HG02623 (cell line): Measurements from ENCODE around the gene GALNT2.

Experiments used
- ATAC-seq: cut with Tn5 transposase; IDR thresholded peaks from one replicate; pipeline ENCODE4 v1.9.1; 2021; ENCODE audit warnings: moderate library complexity; ENCODE audit not compliant: unreplicated experiment

GALNT2 gene

DNA sequence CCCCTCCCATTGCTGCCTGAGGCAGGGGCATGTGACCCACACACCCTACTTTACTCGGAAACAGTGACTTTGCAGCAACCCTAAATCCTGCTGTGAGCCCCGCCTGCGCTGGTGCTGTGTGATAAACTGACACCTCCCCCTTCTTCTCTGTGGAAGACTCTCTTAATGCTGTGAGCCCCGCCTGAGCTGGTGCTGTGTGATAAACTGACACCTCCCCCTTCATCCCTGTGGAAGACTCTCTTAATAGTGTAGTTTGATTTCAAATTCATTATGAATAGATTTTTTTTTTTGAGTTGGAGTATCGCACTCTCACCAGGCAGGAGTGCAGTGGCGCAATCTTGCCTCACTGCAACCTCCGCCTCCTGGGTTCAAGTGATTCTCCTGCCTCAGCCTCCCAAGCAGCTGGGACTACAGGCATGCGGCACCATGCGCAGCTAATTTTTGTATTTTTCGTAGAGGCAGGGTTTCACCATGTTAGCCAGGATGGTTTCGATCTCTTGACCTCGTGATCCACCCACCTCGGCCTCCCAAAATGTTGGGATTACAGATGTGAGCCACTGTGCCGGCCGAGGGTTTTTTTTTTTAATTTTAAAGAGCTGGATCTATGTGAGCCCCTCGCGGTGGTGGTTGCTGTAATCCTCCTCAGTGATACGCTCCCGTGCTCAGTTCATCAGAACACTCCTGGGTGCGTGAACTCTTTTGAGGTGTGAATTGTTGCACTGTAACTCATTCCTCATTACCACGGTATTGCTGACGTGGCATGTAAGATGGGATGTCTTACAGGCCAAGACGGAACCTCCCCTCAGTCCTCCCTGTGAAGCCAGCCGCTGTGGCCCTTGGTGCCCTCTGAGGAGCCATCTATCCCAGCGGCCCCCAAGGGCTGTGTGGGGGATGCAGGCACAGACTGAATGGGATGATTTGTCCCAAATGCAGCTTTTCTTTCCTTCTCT is 60.3 kb downstream of the GALNT2 start:
- no peak for ATAC-seq

DNA sequence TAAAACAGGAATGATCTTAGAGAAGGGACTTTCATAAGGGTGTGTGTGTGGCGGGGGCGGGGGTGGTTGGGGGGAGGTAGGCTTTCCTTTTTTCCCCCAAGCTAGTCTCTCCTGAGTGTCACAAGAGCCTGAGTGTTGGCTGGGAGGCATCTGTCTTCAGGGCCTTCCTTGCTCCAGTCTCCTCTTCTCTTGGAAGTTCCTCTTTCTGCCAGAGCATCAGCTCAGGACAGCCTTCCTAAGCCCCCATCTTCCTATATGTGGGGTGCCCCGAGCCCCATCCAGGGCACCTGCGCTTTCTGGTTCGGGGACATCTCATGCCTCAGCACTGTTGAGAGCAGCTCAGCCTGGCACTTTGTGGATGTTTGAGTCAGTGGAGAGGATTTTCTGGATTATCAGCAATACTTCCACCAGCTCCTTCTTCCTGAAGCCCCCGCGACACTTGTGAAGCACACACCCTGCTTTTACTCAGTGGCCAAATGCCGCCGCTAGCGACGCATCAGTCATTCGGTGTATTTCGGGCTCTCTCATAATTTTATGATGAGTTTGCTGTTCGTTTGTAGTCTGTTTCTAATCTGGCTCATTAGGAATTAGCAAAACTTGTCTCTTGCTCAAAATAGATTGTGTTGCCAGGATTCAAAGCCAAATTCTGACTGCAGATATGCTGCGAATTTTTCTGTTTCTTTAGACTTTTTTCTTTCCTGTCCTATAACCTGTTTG is 61.7 kb downstream of the GALNT2 start:
- no peak for ATAC-seq

DNA sequence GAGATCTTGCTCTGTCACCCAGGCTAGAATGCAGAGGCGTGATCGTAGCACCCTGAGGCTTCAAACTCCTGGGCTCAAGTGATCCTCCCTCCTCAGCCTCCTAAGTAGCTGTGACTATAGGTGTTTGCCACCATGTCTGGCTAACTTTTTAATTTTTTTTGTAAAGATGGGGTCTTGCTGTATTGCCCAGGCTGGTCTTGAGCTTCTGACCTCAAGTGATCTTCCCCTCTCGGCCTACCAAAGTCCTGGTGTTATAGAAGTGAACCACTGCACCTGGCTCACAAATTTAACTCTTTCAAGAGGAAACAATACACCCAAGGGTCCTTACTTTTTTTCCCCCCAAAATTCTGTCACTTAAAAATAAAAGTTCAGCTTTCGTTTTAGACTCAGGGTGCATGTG is 62.3 kb downstream of the GALNT2 start:
- no peak for ATAC-seq

- no peak for ATAC-seq
Measured at GRCh38 chr1:230130172-230130944, 63.3 kb downstream of the GALNT2 start.

- ATAC-seq = no peak
Measured at GRCh38 chr1:230131457-230131856, 64.4 kb downstream of the GALNT2 start.

DNA sequence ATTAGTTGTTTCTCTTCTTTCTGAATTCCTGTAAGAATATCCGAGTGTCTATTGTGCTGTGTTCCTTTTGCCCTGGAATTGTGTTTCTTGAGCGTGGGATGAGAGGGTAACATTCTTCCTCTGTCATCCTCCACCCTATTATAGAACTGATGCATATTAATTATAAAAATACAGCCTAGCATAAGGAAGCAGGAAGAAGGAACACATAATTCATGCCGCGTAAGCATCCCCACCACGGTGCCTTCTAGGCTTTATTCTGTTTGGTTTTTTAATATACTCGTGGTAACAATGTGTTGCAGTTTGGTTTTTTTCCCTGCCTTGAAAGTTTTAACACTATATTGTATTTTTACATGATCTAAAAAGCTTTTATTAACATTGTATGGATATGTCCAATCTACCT is 65.7 kb downstream of the GALNT2 start:
- ATAC-seq = no peak

GRCh38 chr1:230135726-230136125 is 68.7 kb downstream of the GALNT2 start:
- ATAC-seq = no peak

DNA sequence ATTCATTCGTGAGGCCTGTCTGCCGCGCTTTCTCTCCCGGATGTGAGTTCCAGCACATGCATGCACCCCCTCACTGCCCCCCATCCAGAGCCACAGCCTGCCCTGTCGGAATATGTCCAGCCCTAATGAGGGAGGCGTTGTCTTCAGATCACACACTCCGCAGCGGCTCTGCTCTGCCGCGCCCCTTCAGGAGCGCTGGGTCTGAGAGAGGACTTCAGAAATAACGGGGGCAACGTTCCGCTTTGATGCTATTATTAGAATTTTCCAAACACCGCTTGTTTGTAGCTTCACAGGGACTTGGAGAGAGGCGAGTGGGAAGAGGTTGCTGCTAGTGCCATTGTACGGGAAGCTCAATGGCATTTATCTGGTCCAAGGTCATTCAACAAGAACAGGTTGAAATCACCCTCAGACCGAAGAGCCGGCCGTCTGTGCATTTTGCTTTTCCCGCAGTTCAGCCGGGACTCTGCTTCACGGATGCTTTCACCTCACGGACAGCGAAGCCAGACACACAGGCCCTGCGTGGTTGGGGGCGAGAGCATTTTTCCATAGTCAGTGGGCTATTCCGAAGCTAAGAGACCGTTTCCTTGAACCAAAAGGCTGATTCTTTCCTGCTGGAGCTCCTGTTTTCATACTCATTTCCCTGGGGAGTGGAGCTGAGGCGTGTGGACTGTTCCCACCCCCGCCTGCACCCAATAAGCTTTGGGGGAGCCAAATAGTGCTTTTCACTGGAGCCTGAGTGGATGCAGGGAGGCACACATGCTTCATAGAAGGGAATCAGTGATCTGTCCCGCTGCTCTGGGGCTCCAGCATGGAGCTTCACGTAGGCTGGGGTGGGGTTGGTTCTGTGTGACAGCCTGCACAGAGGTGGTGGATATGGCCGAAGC is 69.7 kb downstream of the GALNT2 start:
- no peak for ATAC-seq

DNA sequence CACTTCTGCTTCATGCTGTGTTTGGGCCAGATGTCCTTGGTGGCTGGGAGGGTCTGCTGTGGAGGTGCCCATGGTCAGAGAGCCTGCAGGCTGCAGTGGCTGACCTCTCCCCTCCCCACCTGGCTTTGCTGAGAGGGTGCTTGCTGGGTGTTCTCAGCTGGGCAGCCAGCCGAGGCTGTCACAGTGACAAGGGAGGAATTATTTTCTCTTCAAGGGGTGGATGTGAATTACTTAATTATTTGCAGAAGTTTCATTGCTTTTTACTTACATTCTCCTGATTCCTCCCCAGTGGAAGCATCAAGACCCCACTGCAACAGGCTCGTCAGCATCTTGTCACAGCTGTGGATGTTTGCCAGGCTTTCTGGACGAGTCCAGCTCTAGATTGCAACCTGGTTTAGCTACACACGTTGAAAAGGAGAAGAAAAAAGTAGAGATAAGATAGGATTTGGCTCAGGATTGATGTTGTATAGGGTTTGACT is 70.3 kb downstream of the GALNT2 start:
- ATAC-seq = no peak

- no peak for ATAC-seq
Measured at GRCh38 chr1:230138561-230139239, 71.7 kb downstream of the GALNT2 start.

GRCh38 chr1:230139315-230139714 is 72.3 kb downstream of the GALNT2 start:
- no peak for ATAC-seq

GRCh38 chr1:230139741-230140140 is 72.7 kb downstream of the GALNT2 start:
- no peak for ATAC-seq

DNA sequence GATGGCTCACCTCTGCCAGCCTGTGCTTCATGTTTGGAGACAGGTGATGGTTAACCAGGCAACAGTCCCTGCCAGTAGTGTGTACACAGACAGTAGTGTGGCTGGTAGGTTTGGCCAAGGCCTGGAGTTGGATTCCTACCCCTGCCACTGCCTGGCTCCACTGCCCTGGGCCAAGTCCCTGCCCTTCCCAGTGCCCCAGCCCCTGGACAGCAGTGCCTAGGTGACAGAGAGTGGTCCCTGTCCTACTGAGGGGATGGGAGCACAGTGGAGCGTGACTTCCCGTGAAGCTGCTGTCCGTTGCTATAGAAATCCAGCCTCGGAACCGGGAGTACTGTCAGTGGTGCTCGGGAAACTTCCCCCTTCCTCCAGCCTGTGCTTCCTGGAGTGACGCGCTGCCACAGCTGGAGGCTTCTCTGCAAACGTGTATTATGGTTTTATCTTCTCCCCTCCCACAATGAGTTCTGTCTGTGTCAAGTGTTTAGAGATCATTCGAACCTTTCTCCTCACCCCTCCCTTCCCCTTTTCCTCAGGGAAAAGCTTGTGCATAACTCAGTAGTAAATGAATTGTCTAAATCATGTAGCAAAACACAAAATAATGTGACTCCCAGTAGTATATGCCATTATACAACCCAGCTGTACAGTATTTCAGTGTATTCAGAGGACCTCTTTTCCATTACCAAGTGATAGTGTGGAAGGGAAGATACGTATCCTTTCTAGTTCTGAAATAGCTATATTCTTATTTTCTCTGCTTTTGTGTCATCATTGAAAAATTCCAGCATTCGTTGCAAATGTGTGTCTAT is 73.4 kb downstream of the GALNT2 start:
- no peak for ATAC-seq

GRCh38 chr1:230141021-230141648 is 74.1 kb downstream of the GALNT2 start:
- ATAC-seq = no peak

GRCh38 chr1:230141797-230142607 is 75.0 kb downstream of the GALNT2 start:
- ATAC-seq = no peak

DNA sequence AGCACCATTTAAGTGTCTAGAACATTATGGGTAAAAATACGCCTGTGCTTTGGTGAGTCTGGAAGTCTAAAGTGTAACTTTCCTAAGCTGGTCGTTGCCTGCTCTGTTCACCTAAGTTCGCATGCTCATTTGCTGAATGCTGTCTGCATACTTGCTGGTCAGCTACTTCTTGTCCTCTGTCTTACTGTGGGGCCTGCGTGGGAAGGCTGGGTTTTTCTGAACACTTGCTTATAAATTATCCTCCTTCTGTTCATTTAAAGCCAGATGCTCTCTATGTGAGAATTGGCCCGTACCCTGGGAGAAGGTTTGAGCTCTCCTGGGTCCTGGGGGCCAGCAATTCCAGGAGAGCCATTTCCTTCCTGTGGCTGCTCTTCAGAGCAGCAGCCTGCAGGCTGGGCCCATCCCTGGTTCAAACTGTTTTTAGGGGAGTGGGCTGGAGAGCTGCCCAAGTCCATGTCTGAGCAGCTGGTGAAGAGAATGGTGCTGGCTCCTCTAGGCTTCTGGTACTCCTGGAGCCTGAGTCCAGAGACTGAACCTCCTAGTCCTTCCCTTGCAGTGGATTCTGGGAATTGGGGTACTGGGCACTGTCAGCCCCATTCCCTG is 75.7 kb downstream of the GALNT2 start:
- ATAC-seq = no peak

DNA sequence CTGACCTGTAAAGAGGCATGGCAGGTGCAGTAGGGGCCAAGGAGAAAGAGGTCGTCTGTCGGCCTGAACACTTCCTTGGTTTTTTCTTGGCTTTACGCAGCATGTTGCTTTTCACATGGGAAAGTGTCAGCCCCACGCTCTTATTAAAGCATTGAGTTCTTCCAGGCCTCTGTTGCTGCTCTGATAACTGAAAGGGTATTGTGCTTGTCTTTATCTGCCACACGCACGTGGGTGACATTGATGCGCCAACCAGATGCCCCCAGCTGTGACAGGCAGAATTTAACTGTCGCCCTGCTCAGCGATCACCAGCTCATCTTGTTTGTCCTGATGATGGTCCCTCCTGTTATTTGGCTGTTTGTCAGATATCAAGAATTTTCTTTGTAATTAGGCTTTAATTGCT is 76.5 kb downstream of the GALNT2 start:
- no peak for ATAC-seq
